ENCODE results near the gene HECTD3. TPM values are rescaled to one million over a fixed set of nuclear protein-coding genes. Genes with fewer than 3 reads are reported as not detected.

HECTD3 gene
- total RNA-seq, 1 experiment from 2014 or later = 6.9 TPM

- H3K27me3 ChIP-seq (ENCODE audit: low read length) = no peaks in the 10 kb centered on the region
These were observed 7.6 kb upstream of the HECTD3 start for GRCh38 chr1:45018599-45019230.

DNA sequence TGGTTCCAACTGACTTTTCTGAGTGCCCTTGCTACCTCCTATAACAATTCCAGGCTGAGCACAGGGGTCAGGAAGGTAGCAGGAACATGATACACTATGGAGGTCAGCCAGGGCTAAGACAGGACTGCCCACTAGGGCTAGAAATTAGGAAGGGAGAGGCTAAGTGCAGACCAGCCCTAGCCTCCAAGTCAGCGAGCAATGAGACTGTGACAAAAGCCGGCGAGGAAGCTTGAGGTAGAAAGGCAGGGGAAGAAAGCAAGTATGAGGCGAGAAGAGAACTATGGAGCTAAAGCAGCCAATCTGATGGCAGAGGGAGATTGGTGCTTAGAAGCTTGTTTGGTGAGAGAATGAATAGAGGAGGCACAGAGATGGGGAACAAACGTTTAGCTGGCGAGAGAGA, 5.6 kb upstream of the HECTD3 start:
- Histone ChIP-seq H3K36me3 (ENCODE audit: insufficient read depth, low read length) (0 out of 2 replicates have a peak, but pooled peaks cover 6% of the 10 kb centered on the region), H3K9me3 (ENCODE audit: low read length) (no peaks in the 10 kb centered on the region), H3K4me1 (ENCODE audit: low read length) (peaks cover 20% of the 10 kb centered on the region), H3K9ac (ENCODE audit: low read length) (no peak overlapping the region), H3K9me2 (replicated peaks; ENCODE audit: insufficient read depth, low read length) (no peaks in the 10 kb centered on the region), H4K20me1 (ENCODE audit: insufficient read depth, low read depth, low read length) (no peaks in the 10 kb centered on the region), H3K27ac (ENCODE audit: low read length) (no peak overlapping the region), H3K27me3 (ENCODE audit: low read length) (no peaks in the 10 kb centered on the region), H3K4me2 (ENCODE audit: low read depth, low read length, poor library complexity, severe bottlenecking) (no peak overlapping the region), H3K79me2 (ENCODE audit: low read length) (peaks cover 12% of the 10 kb centered on the region; the same call in 1 of the 2 replicates), H2AFZ (ENCODE audit: low read length) (no peak overlapping the region), H3K4me3 (ENCODE audit: low read length) (no peak overlapping the region)
- DNase-seq = no peak

More at GRCh38 chr1:45018599-45019230, 7.6 kb upstream of the HECTD3 start:
- Histone ChIP-seq H2AFZ (ENCODE audit: low read length) (peak overlapping the region; percentile 70; the same call in 1 of the 2 replicates), H3K4me2 (ENCODE audit: low read depth, low read length, poor library complexity, severe bottlenecking) (peak overlapping the region; percentile 30), H3K79me2 (ENCODE audit: low read length) (no peaks in the 10 kb centered on the region), H3K36me3 (ENCODE audit: insufficient read depth, low read length) (0 out of 2 replicates have a peak, but pooled peaks cover 6% of the 10 kb centered on the region), H3K4me3 (ENCODE audit: low read length) (no peak overlapping the region), H3K9ac (ENCODE audit: low read length) (0 out of 2 replicates have a peak overlapping the region, but pooled peaks have one; percentile 13), H3K9me3 (ENCODE audit: low read length) (no peaks in the 10 kb centered on the region), H3K4me1 (ENCODE audit: low read length) (peaks cover 7% of the 10 kb centered on the region), H3K9me2 (replicated peaks; ENCODE audit: insufficient read depth, low read length) (no peaks in the 10 kb centered on the region), H4K20me1 (ENCODE audit: insufficient read depth, low read depth, low read length) (no peaks in the 10 kb centered on the region), H3K27ac (ENCODE audit: low read length) (no peak overlapping the region)
- peak; percentile 89 for DNase-seq

GRCh38 chr1:45016090-45016697, 5.1 kb upstream of the HECTD3 start:
- no peaks in the 10 kb centered on the region for H3K9me2 ChIP-seq (replicated peaks; ENCODE audit: insufficient read depth, low read length)
- no peaks in the 10 kb centered on the region for H4K20me1 ChIP-seq (ENCODE audit: insufficient read depth, low read depth, low read length)
- no peaks in the 10 kb centered on the region for H3K9me3 ChIP-seq (ENCODE audit: low read length)
- no peak overlapping the region for H3K4me2 ChIP-seq (ENCODE audit: low read depth, low read length, poor library complexity, severe bottlenecking)
- no peaks in the 10 kb centered on the region for H3K27me3 ChIP-seq (ENCODE audit: low read length)
- no peak for DNase-seq
- H3K27ac ChIP-seq (ENCODE audit: low read length) = no peak overlapping the region
- no peak overlapping the region for H2AFZ ChIP-seq (ENCODE audit: low read length)
- H3K36me3 ChIP-seq (ENCODE audit: insufficient read depth, low read length) = 0 out of 2 replicates have a peak, but pooled peaks cover 6% of the 10 kb centered on the region
- H3K4me1 ChIP-seq (ENCODE audit: low read length) = peaks cover 26% of the 10 kb centered on the region
- H3K9ac ChIP-seq (ENCODE audit: low read length) = no peak overlapping the region
- no peak overlapping the region for H3K4me3 ChIP-seq (ENCODE audit: low read length)
- peaks cover 12% of the 10 kb centered on the region; the same call in 1 of the 2 replicates for H3K79me2 ChIP-seq (ENCODE audit: low read length)

- H2AFZ ChIP-seq (ENCODE audit: low read length) = no peak overlapping the region
- 0 out of 2 replicates have a peak, but pooled peaks cover 6% of the 10 kb centered on the region for H3K36me3 ChIP-seq (ENCODE audit: insufficient read depth, low read length)
- no peaks in the 10 kb centered on the region for H3K27me3 ChIP-seq (ENCODE audit: low read length)
- H4K20me1 ChIP-seq (ENCODE audit: insufficient read depth, low read depth, low read length) = no peaks in the 10 kb centered on the region
- peaks cover 12% of the 10 kb centered on the region; the same call in 1 of the 2 replicates for H3K79me2 ChIP-seq (ENCODE audit: low read length)
- H3K4me1 ChIP-seq (ENCODE audit: low read length) = peaks cover 26% of the 10 kb centered on the region
- H3K4me2 ChIP-seq (ENCODE audit: low read depth, low read length, poor library complexity, severe bottlenecking) = no peak overlapping the region
- no peak overlapping the region for H3K27ac ChIP-seq (ENCODE audit: low read length)
- H3K4me3 ChIP-seq (ENCODE audit: low read length) = no peak overlapping the region
- no peaks in the 10 kb centered on the region for H3K9me2 ChIP-seq (replicated peaks; ENCODE audit: insufficient read depth, low read length)
- no peaks in the 10 kb centered on the region for H3K9me3 ChIP-seq (ENCODE audit: low read length)
- no peak overlapping the region for H3K9ac ChIP-seq (ENCODE audit: low read length)
- DNase-seq = no peak
These were observed 4.6 kb upstream of the HECTD3 start for GRCh38 chr1:45015683-45016082.

DNA sequence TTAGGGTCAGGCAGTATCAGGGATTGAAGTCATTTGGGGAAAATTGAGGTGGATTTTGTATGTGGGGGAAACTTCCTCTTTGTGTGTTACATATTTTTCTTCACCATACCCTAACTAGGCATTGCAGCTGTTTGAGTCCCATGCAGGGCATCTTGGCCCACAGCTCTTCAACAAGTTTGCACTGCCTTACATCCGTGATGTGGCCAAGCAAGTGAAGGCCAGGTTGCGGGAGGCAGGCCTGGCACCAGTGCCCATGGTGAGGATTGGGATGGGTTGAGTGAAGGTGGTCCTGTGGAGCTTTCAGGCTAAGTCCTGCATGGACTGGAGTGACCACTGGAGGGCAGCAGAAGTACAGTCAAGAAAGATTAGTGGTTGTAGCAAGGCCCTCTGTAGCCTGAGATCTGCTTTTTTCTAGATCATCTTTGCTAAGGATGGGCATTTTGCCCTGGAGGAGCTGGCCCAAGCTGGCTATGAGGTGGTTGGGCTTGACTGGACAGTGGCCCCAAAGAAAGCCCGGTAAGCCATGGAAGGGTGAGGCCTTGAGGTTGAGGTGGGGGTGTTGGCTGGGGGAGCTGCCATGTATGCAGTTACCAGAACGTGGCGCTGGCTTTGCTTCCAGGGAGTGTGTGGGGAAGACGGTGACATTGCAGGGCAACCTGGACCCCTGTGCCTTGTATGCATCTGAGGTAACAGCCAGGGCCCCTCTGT, 3.4 kb upstream of the HECTD3 start:
- peaks cover 35% of the 10 kb centered on the region for H3K4me1 ChIP-seq (ENCODE audit: low read length)
- H3K9me2 ChIP-seq (replicated peaks; ENCODE audit: insufficient read depth, low read length) = no peaks in the 10 kb centered on the region
- H3K4me2 ChIP-seq (ENCODE audit: low read depth, low read length, poor library complexity, severe bottlenecking) = no peak overlapping the region

GRCh38 chr1:45013551-45014209, 2.6 kb upstream of the HECTD3 start:
- DNase-seq = no peak
- Histone ChIP-seq H3K4me1 (ENCODE audit: low read length) (peaks cover 35% of the 10 kb centered on the region), H3K27ac (ENCODE audit: low read length) (no peak overlapping the region), H3K9ac (ENCODE audit: low read length) (peak overlapping the region; percentile 83), H2AFZ (ENCODE audit: low read length) (no peak overlapping the region), H3K27me3 (ENCODE audit: low read length) (no peaks in the 10 kb centered on the region), H3K36me3 (ENCODE audit: insufficient read depth, low read length) (0 out of 2 replicates have a peak, but pooled peaks cover 6% of the 10 kb centered on the region), H3K79me2 (ENCODE audit: low read length) (peaks cover 20% of the 10 kb centered on the region; the same call in 1 of the 2 replicates), H3K4me3 (ENCODE audit: low read length) (peak overlapping the region; percentile 91; the same call in 1 of the 2 replicates), H4K20me1 (ENCODE audit: insufficient read depth, low read depth, low read length) (no peaks in the 10 kb centered on the region), H3K4me2 (ENCODE audit: low read depth, low read length, poor library complexity, severe bottlenecking) (peak overlapping the region; percentile 94), H3K9me3 (ENCODE audit: low read length) (no peaks in the 10 kb centered on the region), H3K9me2 (replicated peaks; ENCODE audit: insufficient read depth, low read length) (no peaks in the 10 kb centered on the region)

More for the DNA sequence above, 3.4 kb upstream of the HECTD3 start:
- Histone ChIP-seq H3K9me3 (ENCODE audit: low read length) (no peaks in the 10 kb centered on the region), H3K27ac (ENCODE audit: low read length) (no peak overlapping the region), H3K36me3 (ENCODE audit: insufficient read depth, low read length) (0 out of 2 replicates have a peak, but pooled peaks cover 6% of the 10 kb centered on the region), H3K79me2 (ENCODE audit: low read length) (peaks cover 20% of the 10 kb centered on the region; the same call in 1 of the 2 replicates), H3K4me3 (ENCODE audit: low read length) (no peak overlapping the region), H4K20me1 (ENCODE audit: insufficient read depth, low read depth, low read length) (no peaks in the 10 kb centered on the region), H3K9ac (ENCODE audit: low read length) (0 out of 2 replicates have a peak overlapping the region, but pooled peaks have one; percentile 5), H3K27me3 (ENCODE audit: low read length) (no peaks in the 10 kb centered on the region), H2AFZ (ENCODE audit: low read length) (no peak overlapping the region)
- DNase-seq = peak; percentile 90

GRCh38 chr1:45012639-45013278, 1.6 kb upstream of the HECTD3 start:
- H3K27ac ChIP-seq (ENCODE audit: low read length) = no peak overlapping the region
- peak overlapping the region; percentile 73 for H2AFZ ChIP-seq (ENCODE audit: low read length)
- no peaks in the 10 kb centered on the region for H4K20me1 ChIP-seq (ENCODE audit: insufficient read depth, low read depth, low read length)
- H3K4me2 ChIP-seq (ENCODE audit: low read depth, low read length, poor library complexity, severe bottlenecking) = peak overlapping the region; percentile 94
- no peaks in the 10 kb centered on the region for H3K9me2 ChIP-seq (replicated peaks; ENCODE audit: insufficient read depth, low read length)
- 0 out of 2 replicates have a peak, but pooled peaks cover 6% of the 10 kb centered on the region for H3K36me3 ChIP-seq (ENCODE audit: insufficient read depth, low read length)
- peaks cover 20% of the 10 kb centered on the region; the same call in 1 of the 2 replicates for H3K79me2 ChIP-seq (ENCODE audit: low read length)
- H3K4me3 ChIP-seq (ENCODE audit: low read length) = peak overlapping the region; percentile 91
- H3K4me1 ChIP-seq (ENCODE audit: low read length) = peaks cover 32% of the 10 kb centered on the region
- peak overlapping the region; percentile 83 for H3K9ac ChIP-seq (ENCODE audit: low read length)
- H3K27me3 ChIP-seq (ENCODE audit: low read length) = no peaks in the 10 kb centered on the region
- no peaks in the 10 kb centered on the region for H3K9me3 ChIP-seq (ENCODE audit: low read length)
- peak; percentile 70 for DNase-seq
